HepG2 (cell line): ENCODE measurements around the gene GUK1. TPM values are rescaled to one million over a fixed set of nuclear protein-coding genes. Genes with fewer than 3 reads are reported as not detected.

Experiments
- ATF1 ChIP-seq: IDR thresholded peaks from 2 replicates; pipeline ENCODE4 v1.6.1; 2016; ENCODE audit warnings: mild to moderate bottlenecking, control low read depth
- CENPT ChIP-seq: sonication (generic); formaldehyde crosslinking; IDR thresholded peaks from 2 replicates; pipeline ENCODE4 v1.8.0; 2022; ENCODE audit warnings: low read depth, mild to moderate bottlenecking, moderate library complexity, missing genetic modification reagents
- CENPX ChIP-seq: sonication (generic); formaldehyde crosslinking; IDR thresholded peaks from 2 replicates; pipeline ENCODE4 v1.9.0; 2021; ENCODE audit warnings: mild to moderate bottlenecking, missing genetic modification reagents, moderate library complexity
- EHMT2 ChIP-seq: fragments of 200-600 bp; sonication (generic); IDR thresholded peaks from 2 replicates; pipeline ENCODE4 v1.7.0; 2017; ENCODE audit warnings: antibody characterized with exemption, low read depth, low read length, borderline replicate concordance
- HCFC1 ChIP-seq: fragments of 150-350 bp; IDR thresholded peaks from 2 replicates; pipeline ENCODE4 v1.6.1; 2014; ENCODE audit warnings: low read depth, low read length
- HNF4A ChIP-seq: sonication (generic); formaldehyde crosslinking; IDR thresholded peaks from 2 replicates; pipeline ENCODE4 v1.4.0; 2020; ENCODE audit warnings: missing genetic modification reagents
- KMT2A ChIP-seq: sonication (generic); formaldehyde crosslinking; IDR thresholded peaks from 2 replicates; pipeline ENCODE4 v1.4.0; 2020; ENCODE audit warnings: missing genetic modification reagents
- POGZ ChIP-seq: sonication (generic); formaldehyde crosslinking; IDR thresholded peaks from 2 replicates; pipeline ENCODE4 v1.4.0; 2020; ENCODE audit warnings: mild to moderate bottlenecking, missing genetic modification reagents
- SNAI1 ChIP-seq: sonication (generic); formaldehyde crosslinking; IDR thresholded peaks from 2 replicates; pipeline ENCODE4 v1.5.0; 2020; ENCODE audit warnings: mild to moderate bottlenecking, missing genetic modification reagents, borderline replicate concordance
- SP2 ChIP-seq: sonication (generic); formaldehyde crosslinking; IDR thresholded peaks from 2 replicates; pipeline ENCODE4 v1.5.1; 2020; ENCODE audit warnings: mild to moderate bottlenecking, missing genetic modification reagents
- TBX2 ChIP-seq: sonication (generic); formaldehyde crosslinking; IDR thresholded peaks from 2 replicates; pipeline ENCODE4 v1.5.0; 2020; ENCODE audit warnings: missing genetic modification reagents, mild to moderate bottlenecking, borderline replicate concordance
- TCF7 ChIP-seq: sonication (generic); IDR thresholded peaks from 2 replicates; pipeline ENCODE4 v1.6.1; 2016; ENCODE audit warnings: antibody characterized with exemption, low read depth
- TRIM24 ChIP-seq: sonication (generic); formaldehyde crosslinking; IDR thresholded peaks from 2 replicates; pipeline ENCODE4 v1.8.0; 2022; ENCODE audit warnings: mild to moderate bottlenecking, missing genetic modification reagents
- ZBTB7B ChIP-seq: sonication (generic); formaldehyde crosslinking; IDR thresholded peaks from 2 replicates; pipeline ENCODE4 v1.4.0; 2020; ENCODE audit warnings: missing genetic modification reagents
- ZBTB8A ChIP-seq: sonication (generic); formaldehyde crosslinking; IDR thresholded peaks from 2 replicates; pipeline ENCODE4 v1.4.0; 2020; ENCODE audit warnings: mild to moderate bottlenecking, low read depth, missing genetic modification reagents, borderline replicate concordance
- ZNF335 ChIP-seq: sonication (generic); formaldehyde crosslinking; IDR thresholded peaks from 2 replicates; pipeline ENCODE4 v1.4.0; 2020; ENCODE audit warnings: missing genetic modification reagents
- ZNF546 ChIP-seq: sonication (generic); formaldehyde crosslinking; conservative IDR thresholded peaks from 2 replicates; pipeline ENCODE4 v1.8.1; 2023; ENCODE audit warnings: mild to moderate bottlenecking, missing genetic modification reagents
- ZNF562 ChIP-seq: sonication (generic); formaldehyde crosslinking; IDR thresholded peaks from 2 replicates; pipeline ENCODE4 v1.8.0; 2022; ENCODE audit warnings: missing genetic modification reagents, borderline replicate concordance
- ZNF619 ChIP-seq: sonication (generic); formaldehyde crosslinking; IDR thresholded peaks from 2 replicates; pipeline ENCODE4 v1.4.0; 2020; ENCODE audit warnings: mild to moderate bottlenecking, missing genetic modification reagents
- polyA plus RNA-seq, 8 experiments: library from polyadenylated mRNA; depleted of rRNA in 3 of 8; stranded (reverse) in 7 of 8; unstranded in 1 of 8; fragments of >200 nt; fragmentation: Illumina TruSeq in 4 of 8; extraction: Trizol in 4 of 8; gene quantifications; 2 replicates each; pipeline versions ENCODE4 v1.2.1 to v1.2.3, GENCODE V29; 2011 to 2016; ENCODE audit warnings: low read depth in 4 of 8, missing spikeins in 1 of 8, mixed read lengths in 1 of 8; ENCODE audit not compliant: insufficient read depth in 1 of 8
- total RNA-seq, 5 experiments: library from RNA; depleted of rRNA; stranded (reverse); fragments of >200 nt; fragmentation: Illumina TruSeq; extraction: Trizol; gene quantifications; 2 replicates each; pipeline ENCODE4 v1.2.3, GENCODE V29; 2016; ENCODE audit warnings: low read depth in 1 of 5
- TF ChIP-seq, protein P1 (sequence below): sonication (generic); formaldehyde crosslinking; IDR thresholded peaks from 2 replicates; pipeline ENCODE4 v1.8.1; 2023; ENCODE audit warnings: missing genetic modification reagents, mild to moderate bottlenecking, borderline replicate concordance
- TF ChIP-seq, protein P2 (sequence below): sonication (generic); formaldehyde crosslinking; IDR thresholded peaks from 2 replicates; pipeline ENCODE4 v1.5.1; 2020; ENCODE audit warnings: missing genetic modification reagents, mild to moderate bottlenecking, borderline replicate concordance
- TF ChIP-seq, protein P3 (sequence below): IDR thresholded peaks from 2 replicates; pipeline ENCODE4 v1.6.1; 2012; ENCODE audit warnings: low read depth, low read length, improper control_type of control experiment
- TF ChIP-seq, protein P4 (sequence below): sonication (generic); formaldehyde crosslinking; IDR thresholded peaks from 2 replicates; pipeline ENCODE4 v1.4.0; 2020; ENCODE audit warnings: missing genetic modification reagents; ENCODE audit errors: not compliant biosample characterization
- TF ChIP-seq, protein P5 (sequence below): sonication (generic); formaldehyde crosslinking; IDR thresholded peaks from 2 replicates; pipeline ENCODE4 v1.8.0; 2022; ENCODE audit warnings: missing genetic modification reagents, mild to moderate bottlenecking, inconsistent platforms, borderline replicate concordance

The GUK1 gene
- total and polyA plus RNA-seq, 2 of the 13 experiments (the other 11 are each of a cell fraction or from before 2014, with no cell fraction given), result 116 to 154 TPM

DNA sequence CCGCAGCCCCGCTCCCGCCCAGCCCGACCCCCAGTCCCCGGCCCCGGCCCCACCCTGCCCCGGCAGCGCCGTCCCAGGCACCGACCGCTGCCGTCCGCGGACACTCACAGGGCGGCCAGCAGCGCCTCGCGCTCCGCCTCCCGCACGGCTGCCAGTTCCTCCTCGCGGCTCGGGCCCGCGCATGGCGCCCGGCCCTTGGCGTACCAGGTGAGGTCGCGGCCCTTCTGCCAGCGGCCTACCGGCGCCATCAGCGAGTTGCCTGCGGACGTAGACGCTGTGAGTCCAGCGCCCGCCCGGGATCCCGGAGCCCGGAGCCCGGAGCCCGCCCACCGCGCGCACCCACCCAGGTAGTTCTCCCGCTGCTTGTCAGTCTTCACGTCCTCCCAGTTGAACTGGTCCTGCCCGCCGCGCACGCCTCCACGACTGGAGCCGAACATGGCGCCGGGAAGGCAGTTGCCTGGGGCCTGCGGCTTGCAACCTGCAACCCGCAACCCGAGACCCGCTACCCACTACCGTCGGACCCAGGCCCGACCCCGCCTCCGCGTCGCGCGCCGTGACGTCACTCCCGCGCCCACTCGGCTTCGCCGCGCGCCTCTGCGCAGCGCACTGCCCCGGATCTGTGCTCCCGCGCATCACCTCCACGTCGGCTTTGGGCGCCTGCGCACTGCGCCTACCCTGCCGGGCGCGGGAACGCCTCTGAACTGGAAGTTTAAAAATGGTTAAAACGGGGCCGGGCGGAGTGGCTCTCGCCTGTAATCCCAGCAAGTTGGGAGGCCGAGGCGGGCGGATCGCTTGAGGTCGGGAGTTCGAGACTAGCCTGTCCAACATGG, 37.1 kb upstream of the GUK1 start, which contains the start of gene C1orf35 (continued):
- TF ChIP-seq ZNF335 (CRISPR knock-in tag) (peak; percentile 31; the same call in 1 of the 2 replicates), HCFC1 (peak; percentile 63), TCF7 (no peak), ZNF619 (CRISPR knock-in tag) (peak; percentile 42; the same call in 1 of the 2 replicates), ZNF562 (CRISPR knock-in tag) (no peak; the same call in 1 of the 2 replicates), HNF4A (peak; percentile 17; the same call in 1 of the 2 replicates), POGZ (CRISPR knock-in tag) (peak; percentile 85), SP2 (CRISPR knock-in tag) (no peak), CENPT (peak; percentile 94), TBX2 (CRISPR knock-in tag) (peak; percentile 75; the same call in 1 of the 2 replicates), ATF1 (CRISPR knock-in tag) (peak; percentile 94), SNAI1 (CRISPR knock-in tag) (no peak), CENPX (no peak), EHMT2 (no peak), TRIM24 (CRISPR knock-in tag) (no peak), ZBTB7B (CRISPR knock-in tag) (peak; percentile 63; the same call in 1 of the 2 replicates), ZNF546 (CRISPR knock-in tag) (peak; percentile 42; the same call in 1 of the 2 replicates), ZBTB8A (CRISPR knock-in tag) (no peak), KMT2A (0 out of 2 replicates have a peak, but pooled peaks have one; percentile 65)
- TF ChIP-seq, protein P1, sequence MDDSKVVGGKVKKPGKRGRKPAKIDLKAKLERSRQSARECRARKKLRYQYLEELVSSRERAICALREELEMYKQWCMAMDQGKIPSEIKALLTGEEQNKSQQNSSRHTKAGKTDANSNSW (CRISPR knock-in tag), result no peak; the same call in 1 of the 2 replicates
- TF ChIP-seq, protein P2, sequence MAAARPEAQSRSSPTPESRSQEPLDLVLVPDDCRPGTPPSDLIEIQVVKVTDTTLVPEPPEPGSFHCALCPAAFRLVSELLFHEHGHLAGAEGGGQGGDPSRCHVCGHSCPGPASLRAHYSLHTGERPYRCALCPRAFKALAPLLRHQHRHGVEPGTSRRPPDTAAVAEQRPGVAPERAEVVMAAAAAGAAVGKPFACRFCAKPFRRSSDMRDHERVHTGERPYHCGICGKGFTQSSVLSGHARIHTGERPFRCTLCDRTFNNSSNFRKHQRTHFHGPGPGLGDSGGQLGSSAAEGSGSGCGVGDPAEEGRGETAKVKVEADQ (CRISPR knock-in tag), result no peak; the same call in 1 of the 2 replicates
- TF ChIP-seq, protein P3, sequence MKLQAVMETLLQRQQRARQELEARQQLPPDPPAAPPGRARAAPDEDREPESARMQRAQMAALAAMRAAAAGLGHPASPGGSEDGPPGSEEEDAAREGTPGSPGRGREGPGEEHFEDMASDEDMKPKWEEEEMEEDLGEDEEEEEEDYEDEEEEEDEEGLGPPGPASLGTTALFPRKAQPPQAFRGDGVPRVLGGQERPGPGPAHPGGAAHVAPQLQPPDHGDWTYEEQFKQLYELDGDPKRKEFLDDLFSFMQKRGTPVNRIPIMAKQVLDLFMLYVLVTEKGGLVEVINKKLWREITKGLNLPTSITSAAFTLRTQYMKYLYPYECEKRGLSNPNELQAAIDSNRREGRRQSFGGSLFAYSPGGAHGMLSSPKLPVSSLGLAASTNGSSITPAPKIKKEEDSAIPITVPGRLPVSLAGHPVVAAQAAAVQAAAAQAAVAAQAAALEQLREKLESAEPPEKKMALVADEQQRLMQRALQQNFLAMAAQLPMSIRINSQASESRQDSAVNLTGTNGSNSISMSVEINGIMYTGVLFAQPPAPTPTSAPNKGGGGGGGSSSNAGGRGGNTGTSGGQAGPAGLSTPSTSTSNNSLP, result no peak
- TF ChIP-seq, protein P4, sequence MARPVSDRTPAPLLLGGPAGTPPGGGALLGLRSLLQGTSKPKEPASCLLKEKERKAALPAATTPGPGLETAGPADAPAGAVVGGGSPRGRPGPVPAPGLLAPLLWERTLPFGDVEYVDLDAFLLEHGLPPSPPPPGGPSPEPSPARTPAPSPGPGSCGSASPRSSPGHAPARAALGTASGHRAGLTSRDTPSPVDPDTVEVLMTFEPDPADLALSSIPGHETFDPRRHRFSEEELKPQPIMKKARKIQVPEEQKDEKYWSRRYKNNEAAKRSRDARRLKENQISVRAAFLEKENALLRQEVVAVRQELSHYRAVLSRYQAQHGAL, result no peak
- TF ChIP-seq, protein P5, sequence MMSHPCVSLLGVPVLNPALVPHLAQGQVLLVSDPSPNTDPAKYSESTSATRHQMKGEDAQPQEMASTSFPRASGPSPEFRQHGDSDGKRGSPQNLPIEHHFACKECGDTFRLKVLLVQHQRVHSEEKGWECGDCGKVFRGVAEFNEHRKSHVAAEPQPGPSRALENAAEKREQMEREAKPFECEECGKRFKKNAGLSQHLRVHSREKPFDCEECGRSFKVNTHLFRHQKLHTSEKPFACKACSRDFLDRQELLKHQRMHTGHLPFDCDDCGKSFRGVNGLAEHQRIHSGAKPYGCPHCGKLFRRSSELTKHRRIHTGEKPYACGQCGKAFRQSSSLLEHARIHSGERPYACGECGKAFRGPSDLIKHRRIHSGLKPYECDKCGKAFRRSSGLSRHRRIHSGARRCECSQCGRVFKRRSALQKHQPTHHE, result peak; percentile 97
